ENCODE data around the gene HS1BP3. TPM values are rescaled to one million over a fixed set of nuclear protein-coding genes. Genes with fewer than 3 reads are reported as not detected.

Gene HS1BP3
- total RNA-seq, 1 experiment from 2014 or later = 34.5 TPM

GRCh38 chr2:20575935-20576597, 74.8 kb downstream of the HS1BP3 start:
- DNase-seq (ENCODE audit: extremely low read depth, low read depth) = no peak

DNA sequence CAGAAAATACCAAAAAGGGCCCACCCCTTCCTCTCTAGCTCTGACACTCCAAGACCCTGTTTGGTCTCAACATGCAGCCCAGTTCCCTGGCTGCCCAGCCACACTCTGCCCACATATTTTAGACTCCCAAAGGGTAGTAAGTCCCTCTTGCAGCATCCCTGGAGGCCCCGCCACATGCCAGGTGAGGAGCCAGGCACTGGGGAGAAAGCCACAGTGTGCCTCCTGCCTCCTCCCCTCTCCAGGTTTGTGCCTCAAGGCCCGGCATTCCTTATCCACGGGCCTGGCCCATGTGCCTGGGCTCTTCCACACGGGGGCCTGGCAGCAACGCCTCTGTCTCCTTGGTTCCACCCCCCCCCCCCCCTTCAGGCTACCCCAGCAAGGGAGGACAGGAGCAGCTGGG, 75.5 kb downstream of the HS1BP3 start:
- DNase-seq (ENCODE audit: extremely low read depth, low read depth) = no peak

DNA sequence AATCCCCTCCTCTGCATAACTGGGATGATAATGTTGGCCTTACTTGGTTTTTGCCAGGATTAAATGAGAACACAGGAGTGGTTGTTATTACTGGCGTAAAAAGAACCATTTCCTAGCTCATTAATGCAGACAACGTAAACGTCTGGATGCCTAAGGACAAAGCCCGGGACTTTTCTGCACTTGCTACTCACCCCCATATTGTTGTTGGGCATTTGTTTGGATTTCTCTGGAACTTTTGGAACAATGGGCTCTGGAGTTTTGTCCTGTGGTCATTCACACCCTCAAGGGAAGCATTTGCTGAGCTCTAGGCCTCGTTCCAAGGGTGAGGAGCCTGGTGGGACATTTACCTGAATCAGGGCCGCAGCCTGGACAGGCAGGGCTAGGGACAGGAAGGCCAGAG, 76.0 kb downstream of the HS1BP3 start:
- DNase-seq (ENCODE audit: extremely low read depth, low read depth) = no peak

- DNase-seq (ENCODE audit: extremely low read depth, low read depth) = no peak
These were observed 76.4 kb downstream of the HS1BP3 start for GRCh38 chr2:20574423-20574911.

DNA sequence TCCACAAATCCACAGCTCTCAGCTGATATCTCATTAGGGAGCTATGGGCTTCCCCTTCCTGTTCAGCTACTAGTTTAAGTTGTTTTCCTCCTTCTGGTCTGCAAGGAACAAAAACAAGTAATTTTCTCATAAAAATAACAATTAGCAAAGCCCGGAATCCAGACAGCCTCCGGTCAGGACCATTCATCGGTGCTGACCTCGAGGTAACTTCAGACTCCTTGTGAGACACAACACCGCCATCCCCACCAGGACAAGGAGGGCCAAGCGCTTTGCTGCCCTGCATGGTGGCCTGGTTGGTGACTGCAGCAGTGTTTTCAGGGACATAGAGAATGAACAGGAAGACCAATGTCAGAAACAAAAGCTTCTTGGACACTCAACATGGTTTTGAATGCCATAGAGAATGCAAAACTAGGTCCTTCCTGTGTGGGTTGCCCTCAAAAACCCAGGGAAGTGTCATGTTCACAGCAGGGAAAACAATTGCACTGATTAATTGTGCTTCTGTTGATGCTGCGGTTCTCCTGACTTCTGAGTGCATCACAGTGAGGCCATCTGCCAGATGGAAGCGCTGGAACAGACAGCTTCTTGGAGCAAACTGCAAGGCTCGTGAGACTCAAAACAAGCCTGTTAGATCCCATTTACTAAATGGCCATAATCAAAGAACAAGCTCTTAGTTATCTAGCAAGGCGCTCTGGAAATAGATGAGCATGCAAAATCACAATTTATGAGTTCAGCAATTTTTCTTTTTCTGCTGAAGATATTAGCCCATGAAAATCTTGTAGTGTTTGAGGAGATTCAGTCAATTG, 77.1 kb downstream of the HS1BP3 start:
- no peak for DNase-seq (ENCODE audit: extremely low read depth, low read depth)

DNA sequence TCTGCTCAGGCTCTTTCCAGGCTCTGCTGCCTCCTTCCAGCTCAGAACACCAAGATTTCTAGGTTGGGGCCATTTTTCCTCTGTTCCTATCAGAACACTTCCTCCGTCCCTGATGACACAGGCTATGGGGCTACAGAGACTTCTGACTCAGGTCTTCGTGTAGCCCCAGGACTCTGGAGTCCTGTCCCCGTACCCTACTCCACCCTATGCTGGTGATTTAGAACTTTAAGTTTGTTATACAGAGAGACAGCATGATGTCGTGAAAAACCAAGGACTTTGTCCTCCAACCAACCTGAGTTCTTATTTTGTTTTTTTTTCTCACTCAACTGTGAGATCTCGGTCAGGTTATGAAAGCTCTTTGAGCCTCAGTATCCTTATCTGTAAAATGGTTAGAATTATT, 78.7 kb downstream of the HS1BP3 start:
- no peak for DNase-seq (ENCODE audit: extremely low read depth, low read depth)

DNA sequence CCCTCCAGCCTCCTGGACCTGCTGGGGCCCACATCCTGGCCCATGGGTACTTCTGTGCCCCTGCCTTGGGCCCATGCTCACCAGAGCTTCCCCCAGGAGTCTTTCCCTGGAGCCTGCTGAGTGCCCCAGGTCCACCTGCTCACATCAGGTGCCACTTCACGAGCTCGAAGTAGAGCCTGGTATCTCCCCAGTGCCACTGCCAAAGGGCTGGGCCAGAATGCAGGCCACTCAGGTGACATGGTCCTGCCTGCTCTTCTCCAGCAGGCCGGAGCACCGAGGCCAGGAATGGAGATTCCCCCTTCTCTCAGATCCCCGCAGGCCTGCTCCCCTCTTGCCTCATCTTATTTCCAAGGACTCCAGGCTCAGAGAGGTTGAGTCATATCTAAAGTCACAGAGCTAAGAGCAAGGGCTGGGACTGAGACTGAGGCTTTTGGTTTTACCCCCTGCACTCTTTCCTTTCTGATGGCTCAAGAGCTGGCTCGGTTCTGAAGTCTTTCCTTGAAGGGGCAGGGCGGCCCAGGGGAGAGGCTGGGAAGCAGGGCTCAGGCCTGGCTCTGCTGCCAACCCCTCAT, 79.2 kb downstream of the HS1BP3 start:
- DNase-seq (ENCODE audit: extremely low read depth, low read depth) = no peak

- DNase-seq (ENCODE audit: extremely low read depth, low read depth) = no peak
These were observed 79.7 kb downstream of the HS1BP3 start for GRCh38 chr2:20571231-20571630.

GRCh38 chr2:20570249-20570648, 80.6 kb downstream of the HS1BP3 start:
- DNase-seq (ENCODE audit: extremely low read depth, low read depth) = no peak

GRCh38 chr2:20569464-20570223, 81.3 kb downstream of the HS1BP3 start:
- no peak for DNase-seq (ENCODE audit: extremely low read depth, low read depth)

- DNase-seq (ENCODE audit: extremely low read depth, low read depth) = no peak
These were observed 82.1 kb downstream of the HS1BP3 start for GRCh38 chr2:20568501-20569463.

DNA sequence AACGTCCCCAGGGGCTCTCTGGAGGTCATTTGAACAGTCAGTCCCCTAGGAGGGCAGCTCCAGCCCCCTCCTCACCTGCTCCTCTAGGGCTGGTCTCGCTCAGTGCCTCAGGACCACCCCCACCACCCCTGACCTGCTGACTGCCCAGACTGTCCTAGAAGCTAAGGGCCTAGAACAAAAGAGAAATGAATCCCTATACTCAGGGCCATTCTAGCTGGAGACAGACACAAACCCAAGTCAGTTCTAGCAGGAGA, 83.0 kb downstream of the HS1BP3 start:
- DNase-seq (ENCODE audit: extremely low read depth, low read depth) = no peak

Other genes starting within 250 kb of the HS1BP3 start
- 645 and 764 TPM in 2 replicates for gene RHOB, start 204.0 kb downstream of the HS1BP3 start, total RNA-seq (2014; rRNA removed; shearing (Covaris generic))
- gene GDF7, start 16.0 kb upstream of the HS1BP3 start, total RNA-seq (2014; rRNA removed; shearing (Covaris generic)) = under 0.01 TPM in 1 of 2 replicates, not detected in the other
- gene LDAH, start 172.0 kb upstream of the HS1BP3 start, total RNA-seq (2014; rRNA removed; shearing (Covaris generic)) = 36.7 and 40.7 TPM in 2 replicates